ENCODE data around the gene DEDD.
"Not testable (repeated sequence)": the region's sequence is repeated elsewhere in the genome, so short reads cannot be mapped to it uniquely, and the experiment has no call there.

DEDD gene

DNA sequence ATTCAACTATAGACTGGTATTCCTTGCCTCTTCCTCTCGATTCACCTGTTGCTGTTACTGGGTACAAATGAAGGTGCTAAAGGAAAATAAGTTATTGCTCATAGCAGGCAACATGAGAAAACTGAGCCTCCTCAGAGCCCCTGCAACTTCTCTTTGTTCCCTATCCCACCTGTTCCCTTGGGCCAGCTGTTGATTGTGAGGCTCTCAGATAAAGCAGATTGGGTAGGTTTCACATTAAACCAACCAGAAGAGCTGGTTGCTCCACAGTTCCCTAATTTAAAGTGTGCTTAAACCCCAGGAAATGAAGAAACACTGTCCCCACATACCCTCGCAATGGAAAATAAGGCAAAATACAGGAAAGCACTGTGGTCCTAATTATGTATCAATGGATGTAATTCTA lies 4.8 kb downstream of the DEDD start:
- no peak for DNase-seq (ENCODE audit: low read depth, low spot score)

DNA sequence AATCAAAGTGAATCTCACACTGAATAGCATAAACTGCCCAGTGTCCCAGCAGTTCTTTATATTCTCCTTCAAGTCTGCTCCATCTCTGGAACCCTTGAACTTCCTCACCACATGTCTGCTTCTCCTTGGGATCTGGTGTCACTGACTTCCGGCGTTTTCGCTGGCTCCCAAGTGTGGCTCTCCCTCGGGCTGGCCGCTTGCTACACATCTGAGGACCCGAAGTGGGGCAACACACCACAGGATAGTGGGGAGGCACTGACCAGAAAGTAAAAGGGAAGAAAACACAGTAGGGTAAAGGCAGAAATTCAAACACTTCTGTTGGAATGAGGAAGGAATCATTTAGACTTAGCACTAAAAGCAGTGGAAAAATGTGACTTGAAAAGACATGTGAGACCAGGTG lies 9.5 kb downstream of the DEDD start:
- no peak for DNase-seq (ENCODE audit: low read depth, low spot score)

DNA sequence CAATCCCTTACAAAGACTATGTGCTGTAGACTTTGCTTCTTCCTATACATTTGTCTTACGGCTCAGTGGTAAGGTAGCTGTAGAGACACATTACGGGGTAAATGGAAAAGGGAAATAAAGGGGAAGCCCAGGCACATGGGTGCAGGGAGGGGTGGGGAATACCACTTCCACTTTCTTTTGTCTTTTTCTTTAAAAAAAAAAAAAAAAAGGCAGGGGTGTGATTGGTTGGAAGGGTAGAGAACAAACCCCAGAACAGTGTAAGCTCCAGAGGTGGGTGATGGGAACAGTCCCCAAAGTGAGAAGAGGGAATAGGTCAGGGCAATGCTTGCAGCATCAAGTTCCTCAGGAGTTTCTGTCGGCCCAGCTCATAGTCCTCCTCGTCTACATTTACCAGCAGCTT lies 10.6 kb downstream of the DEDD start:
- DNase-seq (ENCODE audit: low read depth, low spot score), result no peak

DNA sequence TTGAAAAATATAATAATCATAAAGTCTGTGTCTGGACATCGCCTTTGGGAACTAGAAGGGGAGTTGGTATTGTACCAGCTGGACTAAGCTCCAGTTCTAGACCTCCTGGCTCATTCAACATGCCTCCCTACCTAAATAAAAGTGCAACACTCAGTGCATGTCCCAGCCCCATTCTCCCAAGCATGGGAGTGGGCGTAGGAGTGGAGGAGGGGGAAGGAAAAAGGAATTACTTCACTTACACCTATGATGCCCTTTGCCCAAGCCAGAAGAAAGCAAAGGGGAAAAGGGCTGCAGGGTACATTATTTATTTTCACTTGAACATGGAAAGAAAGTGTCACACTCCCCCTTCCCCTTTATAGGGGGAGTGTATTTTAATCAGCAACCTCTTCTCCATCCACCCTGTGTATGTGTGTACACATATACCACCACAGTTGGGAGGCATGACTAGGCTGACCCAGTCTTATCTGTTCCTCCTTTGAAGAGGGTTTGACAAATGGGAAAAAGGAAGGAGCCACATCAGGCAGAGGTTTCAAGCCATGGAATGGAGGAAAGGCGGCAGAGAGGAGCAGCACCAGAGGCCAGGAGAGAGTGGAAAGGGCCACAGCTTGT lies 11.3 kb downstream of the DEDD start:
- DNase-seq (ENCODE audit: low read depth, low spot score), result no peak

DNA sequence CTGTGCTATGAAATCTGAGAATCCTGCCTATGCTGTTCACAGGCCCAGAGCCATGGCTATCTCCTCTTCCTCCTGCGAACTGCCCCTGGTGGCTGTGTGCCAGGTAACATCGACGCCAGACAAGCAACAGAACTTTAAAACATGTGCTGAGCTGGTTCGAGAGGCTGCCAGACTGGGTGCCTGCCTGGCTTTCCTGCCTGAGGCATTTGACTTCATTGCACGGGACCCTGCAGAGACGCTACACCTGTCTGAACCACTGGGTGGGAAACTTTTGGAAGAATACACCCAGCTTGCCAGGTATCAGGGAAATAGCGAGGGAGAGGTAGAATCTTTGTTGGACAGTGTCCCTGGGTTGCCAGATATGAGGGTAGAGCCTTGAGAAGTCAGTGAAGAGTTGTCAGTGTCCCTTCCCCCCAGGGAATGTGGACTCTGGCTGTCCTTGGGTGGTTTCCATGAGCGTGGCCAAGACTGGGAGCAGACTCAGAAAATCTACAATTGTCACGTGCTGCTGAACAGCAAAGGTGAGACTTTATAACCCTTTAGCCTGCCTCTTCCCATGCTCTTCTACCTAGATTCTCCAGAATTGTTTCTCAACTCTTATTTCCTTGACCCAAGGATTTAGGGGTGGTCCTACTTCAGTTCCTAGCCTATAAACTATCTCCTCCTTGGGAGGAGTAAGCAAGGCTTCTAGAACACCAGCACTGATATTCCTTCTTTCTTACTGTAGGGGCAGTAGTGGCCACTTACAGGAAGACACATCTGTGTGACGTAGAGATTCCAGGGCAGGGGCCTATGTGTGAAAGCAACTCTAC lies 13.2 kb downstream of the DEDD start:
- peak; percentile 50 for DNase-seq (ENCODE audit: low read depth, low spot score)

DNA sequence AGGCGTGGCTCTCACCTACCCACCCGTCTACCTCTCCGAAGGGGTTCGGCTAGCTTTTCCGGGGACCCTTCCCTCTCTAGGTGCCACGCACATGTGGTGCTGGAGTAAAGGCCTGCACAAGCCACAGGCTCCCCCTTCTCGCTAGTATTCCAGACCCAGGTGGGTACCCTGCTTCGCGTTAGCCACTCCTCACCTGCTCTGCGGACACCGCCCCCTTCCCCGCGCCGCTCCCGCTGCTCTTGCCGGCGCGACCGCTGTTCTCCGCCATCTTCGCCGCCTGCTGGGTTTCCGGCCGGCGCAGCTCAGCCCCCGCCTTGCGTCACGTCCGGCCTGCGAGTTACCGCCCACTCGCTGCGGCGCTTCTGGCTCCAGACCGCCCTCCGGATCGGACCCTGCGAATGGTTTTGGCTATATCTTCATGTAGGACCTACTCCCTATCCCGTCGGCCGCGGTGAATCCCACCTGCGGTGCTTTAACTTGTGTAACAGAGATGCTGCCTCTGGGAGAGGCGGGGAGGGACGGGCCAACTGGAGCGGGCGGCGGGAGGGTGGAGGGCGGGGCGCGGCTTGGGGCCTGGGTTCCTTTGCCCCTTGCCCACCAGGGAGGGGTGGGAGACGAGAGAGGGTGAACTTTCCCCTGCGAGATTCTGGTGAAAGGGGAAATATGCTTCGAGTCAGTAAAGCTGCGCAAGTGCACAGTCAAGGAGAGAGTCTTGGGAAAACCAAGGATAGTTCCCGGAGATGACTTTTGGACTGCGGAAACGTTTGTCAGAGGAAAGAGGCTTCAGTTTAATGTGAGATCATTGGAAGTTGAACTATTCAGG lies 14.5 kb downstream of the DEDD start, which contains the start of the genes NIT1 and PFDN2:
TSS of gene NIT1 (plus strand) at position 347 of the 823 bp plus-strand sequence. CDS start at position 419, 72 bp downstream.
TSS of gene PFDN2 (minus strand) at position 279 of the 823 bp plus-strand sequence. CDS start at position 268, 11 bp downstream.
- DNase-seq (ENCODE audit: low read depth, low spot score), result peak; percentile 66

DNA sequence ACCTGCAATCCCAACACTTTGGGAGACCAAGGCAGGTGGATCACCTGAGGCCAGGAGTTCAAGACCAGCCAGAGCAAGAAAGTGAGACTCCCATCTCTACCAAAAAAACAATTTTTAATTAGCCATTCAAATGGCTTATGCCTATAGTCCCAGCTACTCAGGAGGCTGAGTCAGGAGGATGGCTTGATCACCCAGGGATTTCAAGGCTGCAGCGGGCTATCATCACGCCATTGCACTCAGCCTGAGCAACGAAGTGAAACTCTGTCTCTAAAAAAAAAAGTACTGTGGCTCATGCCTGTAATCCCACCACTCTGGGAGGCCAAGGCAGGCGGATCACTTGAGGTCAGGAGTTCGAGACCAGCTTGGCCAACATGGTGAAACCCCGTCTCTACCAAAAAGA lies 16.5 kb downstream of the DEDD start:
- not testable (repeated sequence) for DNase-seq (ENCODE audit: low read depth, low spot score)

DNA sequence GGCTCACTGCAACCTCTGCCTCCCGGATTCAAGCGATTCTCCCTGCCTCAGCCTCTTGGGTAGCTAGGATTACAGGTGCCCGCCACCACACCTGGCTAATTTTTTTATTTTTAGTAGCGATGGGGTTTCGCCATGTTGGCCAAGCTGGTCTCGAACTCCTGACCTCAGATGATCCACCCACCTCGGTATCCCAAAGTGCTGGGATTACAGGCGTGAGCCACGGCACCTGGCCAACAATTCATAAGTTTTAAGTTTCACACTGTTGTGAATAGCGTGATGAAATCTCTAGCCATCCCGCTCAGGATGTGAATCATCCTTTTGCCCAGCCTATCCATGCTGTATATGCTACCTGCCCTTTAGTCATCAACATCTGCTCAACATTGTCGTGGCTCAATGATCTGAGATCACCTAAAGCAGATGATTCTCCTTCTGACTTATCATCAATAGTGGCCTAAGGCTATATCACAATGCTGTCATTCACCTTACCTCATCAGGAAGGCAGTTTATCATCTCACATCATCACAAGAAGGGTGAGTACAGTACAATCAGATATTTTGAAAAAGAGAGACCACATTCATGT lies 17.2 kb downstream of the DEDD start:
- no peak for DNase-seq (ENCODE audit: low read depth, low spot score)

DNA sequence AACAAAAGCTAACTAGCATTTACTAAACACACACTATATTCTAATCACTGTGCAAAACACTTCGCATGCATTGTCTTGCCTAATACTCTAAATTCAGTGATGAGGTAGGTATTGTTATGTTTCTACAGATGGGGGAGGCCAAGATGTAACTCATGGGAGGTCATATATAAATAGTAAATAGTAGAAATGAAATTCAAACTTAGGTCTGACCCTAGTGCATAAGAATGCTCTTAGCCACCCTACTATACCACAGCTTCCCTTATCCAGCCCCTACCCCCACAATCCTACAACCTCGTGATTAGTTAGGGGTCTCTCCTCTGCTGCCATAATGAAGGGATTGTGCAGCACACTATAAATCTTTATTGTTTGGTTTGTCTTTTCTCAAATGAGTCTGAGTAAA lies 17.9 kb downstream of the DEDD start:
- no peak for DNase-seq (ENCODE audit: low read depth, low spot score)

DNA sequence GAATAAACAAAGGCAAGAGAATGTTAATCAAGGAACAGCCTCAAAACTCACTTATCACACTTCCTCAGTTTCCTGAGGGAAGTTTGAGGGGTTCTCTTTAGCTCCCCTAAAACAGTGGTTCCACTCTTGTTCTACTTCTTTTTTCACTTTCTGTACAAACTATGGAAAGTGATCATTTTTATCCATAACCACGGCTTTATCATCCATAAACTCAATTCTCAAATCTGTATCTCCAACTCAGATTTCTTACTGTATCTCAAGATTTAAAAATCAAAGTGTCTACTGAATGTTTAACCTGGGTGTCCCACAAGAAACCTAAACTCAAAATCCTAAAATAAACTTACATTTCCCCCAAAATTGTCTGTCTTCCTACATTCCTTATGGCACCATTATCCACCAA lies 18.6 kb downstream of the DEDD start:
- DNase-seq (ENCODE audit: low read depth, low spot score), result no peak

DNA sequence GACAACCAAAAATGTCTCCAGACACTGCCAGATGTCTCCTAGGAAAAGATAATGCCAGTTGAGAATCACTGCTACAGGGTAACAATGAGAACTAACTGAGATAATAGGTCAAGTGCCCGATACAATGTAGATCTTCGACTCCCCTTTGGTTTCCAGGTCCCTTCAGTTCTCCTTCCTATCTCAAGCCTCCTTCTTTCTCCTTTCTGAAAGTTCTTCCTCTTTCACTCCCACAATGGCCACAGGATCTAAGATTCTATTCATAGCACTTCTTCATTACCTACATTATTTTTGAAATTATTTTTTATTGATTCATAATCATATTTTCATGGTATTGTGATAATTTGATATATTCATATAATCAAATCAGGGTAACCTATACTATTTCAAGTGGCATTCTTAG lies 20.9 kb downstream of the DEDD start:
- no peak for DNase-seq (ENCODE audit: low read depth, low spot score)

DNA sequence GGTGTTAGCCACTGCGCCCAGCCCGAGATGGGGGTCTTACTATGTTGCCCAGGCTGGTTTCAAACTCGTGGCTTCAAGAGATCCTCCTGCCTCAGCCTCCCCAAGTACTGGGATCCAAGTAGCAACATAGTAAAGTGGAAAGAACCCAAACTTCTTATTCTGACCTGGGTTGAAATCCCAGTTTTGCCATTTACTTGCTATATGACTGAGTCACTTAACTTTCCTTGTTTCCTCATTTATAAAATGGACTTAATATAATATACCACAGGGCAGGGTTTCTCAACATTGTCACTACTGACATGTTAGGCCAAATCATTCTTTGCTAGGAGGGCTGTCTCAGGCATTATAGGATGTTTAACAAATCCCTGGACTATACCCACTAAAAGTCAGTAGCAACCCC lies 21.4 kb downstream of the DEDD start:
- no peak for DNase-seq (ENCODE audit: low read depth, low spot score)

DNA sequence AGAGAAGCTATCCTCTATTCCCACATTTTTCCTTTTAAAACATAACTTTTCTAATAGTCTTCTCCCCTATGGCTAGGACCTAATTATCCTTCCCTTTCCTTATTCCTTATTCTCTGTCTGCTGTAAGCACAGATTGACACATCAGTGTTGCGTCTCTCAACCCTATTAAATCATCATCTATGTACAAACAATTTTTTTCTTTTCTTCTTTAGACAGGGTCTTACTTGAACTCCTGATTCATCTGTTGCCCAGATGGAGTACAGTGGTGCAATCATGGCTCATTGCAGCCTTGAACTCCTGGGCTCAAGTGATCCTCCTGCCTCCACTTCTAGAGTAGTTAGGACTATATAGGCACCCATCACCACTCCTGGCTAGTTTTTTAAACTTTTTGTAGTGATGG lies 26.0 kb downstream of the DEDD start:
- no peak for DNase-seq (ENCODE audit: low read depth, low spot score)

DNA sequence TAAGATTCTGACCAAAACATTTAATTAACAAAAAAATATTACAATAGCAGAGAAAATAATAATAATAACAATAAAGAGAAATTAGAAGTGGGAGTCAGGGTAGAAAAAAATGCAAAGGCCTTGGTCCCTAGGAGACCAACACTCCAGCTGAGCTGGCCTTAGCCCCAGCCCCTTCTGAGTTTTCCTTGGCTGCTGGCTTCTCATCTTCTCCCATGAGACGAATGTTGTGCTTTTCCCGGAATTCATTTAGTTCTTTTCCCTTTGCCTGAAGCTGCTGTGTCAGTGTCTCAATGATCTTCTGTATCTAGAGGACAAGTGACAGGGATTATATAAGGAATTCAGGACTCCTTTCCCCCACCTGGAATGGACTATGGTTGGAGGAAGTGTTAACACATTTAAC lies 31.9 kb downstream of the DEDD start:
- no peak for DNase-seq (ENCODE audit: low read depth, low spot score)

DNA sequence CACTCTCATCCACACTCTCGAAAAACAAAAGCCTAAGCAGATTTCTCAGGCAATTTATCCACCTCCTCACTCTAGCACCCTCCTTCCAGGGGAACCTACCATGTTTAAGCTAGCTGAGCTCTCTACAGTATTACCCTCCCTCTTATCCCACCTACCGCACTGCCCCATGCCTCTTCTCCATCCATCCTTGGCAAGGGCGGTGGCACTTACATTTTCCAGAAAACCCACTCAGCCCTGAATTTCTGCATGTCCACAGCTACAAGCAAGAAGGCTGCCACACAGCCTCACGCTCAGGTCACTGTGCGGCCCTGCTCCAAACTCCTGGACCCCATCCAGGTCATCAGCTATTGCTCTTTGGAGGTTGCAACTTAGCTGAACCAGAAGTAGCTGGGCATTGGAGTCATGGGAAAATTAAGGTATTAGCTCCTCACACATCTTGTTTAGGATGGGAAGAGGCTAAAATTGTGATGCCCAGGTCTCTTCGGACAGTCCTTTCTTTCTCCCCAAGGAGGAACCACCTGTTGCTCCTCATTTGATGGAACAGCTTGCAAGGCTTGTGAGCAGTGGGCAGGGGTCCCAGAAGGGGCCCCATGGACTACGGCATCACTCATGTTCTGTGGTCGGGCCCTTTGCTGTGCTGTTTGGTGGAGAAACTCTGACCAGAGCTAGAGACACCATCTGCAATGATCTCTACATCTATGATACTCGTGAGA lies 33.2 kb downstream of the DEDD start:
- no peak for DNase-seq (ENCODE audit: low read depth, low spot score)

DNA sequence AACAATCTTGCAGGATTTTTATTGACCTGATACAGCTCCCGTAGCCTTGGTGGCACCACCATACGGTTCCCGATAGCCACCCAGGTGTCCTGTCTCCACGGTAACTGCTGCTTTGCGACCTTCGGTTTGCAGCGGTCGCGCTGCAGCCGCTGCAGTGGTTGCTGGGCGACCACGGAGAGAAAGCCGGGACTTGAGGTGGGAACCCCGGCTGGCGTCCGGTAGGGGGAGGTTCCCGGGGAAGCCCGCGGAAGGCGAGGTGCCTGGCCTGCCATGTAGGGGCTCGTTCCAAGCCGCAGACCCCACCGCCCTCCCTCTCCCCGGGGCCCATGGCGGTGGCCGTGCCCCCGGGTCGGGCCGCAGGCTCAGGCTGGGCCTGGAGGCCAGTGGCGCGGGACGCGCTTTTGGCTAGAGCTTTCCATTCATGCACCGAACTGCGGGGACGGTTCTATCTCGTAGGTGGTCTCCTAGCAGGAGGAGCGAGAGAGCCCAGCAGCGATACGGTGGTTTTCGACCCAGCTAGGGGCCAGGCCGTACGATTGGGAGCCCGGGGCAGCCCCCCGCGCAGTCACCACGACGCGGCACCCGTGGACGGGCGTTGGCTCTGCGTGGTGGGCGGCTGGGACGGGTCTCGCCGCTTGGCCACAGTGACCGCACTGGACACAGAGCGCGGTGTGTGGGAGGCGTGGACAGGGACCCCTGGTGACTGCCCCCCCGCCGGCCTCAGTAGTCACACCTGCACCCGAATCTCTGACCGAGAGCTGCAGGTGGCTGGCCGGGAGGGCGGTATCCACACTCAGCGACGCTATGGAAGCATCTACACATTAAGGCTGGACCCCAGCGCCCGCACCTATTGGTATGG lies 34.0 kb downstream of the DEDD start, which contains the start of gene KLHDC9:
TSS of gene KLHDC9 (plus strand) at position 152 of the 859 bp plus-strand sequence. CDS start at position 327, 175 bp downstream.
- peak; percentile 14 for DNase-seq (ENCODE audit: low read depth, low spot score)

DNA sequence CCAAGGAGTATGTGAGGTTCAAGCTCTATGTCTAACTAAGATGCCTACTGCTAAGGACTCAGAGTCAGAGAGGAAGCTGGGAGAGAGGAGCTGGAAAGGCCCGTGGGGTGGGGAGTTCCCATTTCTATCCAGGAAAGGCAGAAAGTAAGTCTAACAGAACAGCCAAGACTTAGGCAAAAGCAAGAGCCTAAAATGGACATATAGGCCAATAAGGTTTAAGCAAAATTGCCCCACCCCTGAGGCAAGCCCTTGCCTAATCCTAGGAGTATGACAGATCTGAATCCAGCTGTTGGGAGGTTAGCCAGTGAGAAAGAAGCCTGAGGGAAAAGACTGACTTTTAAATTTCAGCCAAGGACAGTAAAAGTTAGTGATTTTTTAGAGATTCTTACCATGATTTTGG lies 35.9 kb downstream of the DEDD start:
- no peak for DNase-seq (ENCODE audit: low read depth, low spot score)

DNA sequence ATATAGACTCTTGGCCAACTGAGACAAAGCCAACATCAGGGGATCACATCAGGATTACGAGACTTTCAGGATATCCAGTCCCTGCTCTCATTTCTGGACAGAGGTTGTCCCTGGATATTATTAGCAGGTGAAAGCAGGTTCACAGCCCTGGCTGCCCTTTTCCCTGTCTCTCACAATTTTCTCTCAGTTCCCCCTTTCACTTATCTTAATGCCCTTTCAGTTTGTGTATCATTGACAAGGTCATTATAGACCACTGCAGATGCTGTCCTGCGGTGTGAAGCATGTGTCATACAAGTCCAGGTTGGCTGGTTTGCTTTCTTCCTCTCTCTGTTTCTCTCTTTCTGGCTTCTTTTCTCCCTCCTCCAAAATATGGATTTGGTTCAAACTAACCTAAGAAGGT lies 36.5 kb downstream of the DEDD start:
- DNase-seq (ENCODE audit: low read depth, low spot score), result no peak

DNA sequence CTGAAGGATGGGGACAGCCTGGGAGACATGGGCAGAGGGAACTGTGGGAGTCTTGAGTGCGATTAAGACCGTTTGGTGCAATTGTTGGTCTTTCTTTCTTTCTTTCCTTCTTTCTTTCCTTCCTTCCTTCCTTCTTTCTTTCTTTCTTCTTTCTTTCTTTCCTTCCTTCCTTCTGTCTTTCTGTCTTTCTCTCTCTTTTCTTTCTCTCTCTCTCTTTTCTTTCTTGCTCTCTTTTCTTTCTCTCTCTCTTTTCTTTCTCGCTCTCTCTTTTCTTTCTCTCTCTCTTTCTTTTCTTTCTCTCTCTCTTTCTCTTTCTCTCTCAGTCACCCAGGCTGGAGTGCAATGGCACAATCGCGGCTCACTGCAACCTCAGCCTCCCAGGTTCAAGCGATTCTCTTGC lies 37.2 kb downstream of the DEDD start:
- DNase-seq (ENCODE audit: low read depth, low spot score), result no peak

DNA sequence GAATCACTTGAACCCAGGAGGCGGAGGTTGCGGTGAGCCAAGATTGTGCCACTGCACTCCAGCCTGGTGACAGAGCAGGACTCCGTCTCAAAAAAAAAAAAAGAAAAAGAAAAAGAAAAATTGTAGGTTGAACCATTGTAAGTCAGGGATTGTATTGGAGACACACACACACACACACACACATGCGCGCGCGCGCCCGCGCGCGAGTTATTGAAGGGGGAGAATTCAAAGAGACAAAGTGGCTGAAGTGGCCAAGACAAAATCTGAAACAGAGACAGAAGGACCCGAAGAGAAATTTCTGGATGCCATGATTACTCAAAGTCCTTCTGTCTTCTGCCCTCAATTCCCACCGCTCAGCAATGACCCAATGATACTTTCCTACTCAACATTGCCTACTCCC lies 38.0 kb downstream of the DEDD start:
- DNase-seq (ENCODE audit: low read depth, low spot score), result no peak

Data from activated naive CD8-positive, alpha-beta T cell treated with anti-CD3 and anti-CD28 coated beads, Interleukin-2, amount 50 U/mL, for 16 hours (primary cell).